ENCODE measurements around the gene SIL1. TPM values are rescaled to one million over a fixed set of nuclear protein-coding genes. Genes with fewer than 3 reads are reported as not detected.
A peak's percentile ranks its signal among the peaks of the same experiment; 100 is the strongest.

Gene SIL1
- total and polyA plus RNA-seq, 2 of the 13 experiments (the other 11 are each of a cell fraction or from before 2014, with no cell fraction given): 26.0 to 30.0 TPM

- TF ChIP-seq BHLHE40 (IDR thresholded peaks at IDR 0.05; ENCODE audit: low read length): no peak
- TF ChIP-seq HNF1B (CRISPR knock-in tag; IDR thresholded peaks at IDR 0.05): no peak
- TF ChIP-seq REL (CRISPR knock-in tag; conservative IDR thresholded peaks at IDR 0.05): no peak
- 0 out of 2 replicates have a peak, but pooled peaks have one; percentile 24 for TF ChIP-seq SOX5 (CRISPR knock-in tag; IDR thresholded peaks at IDR 0.05; ENCODE audit: borderline replicate concordance)
- no peak for TF ChIP-seq BRD4 (CRISPR knock-in tag; IDR thresholded peaks at IDR 0.05)
- TF ChIP-seq SALL1 (CRISPR knock-in tag; IDR thresholded peaks at IDR 0.05): peak; percentile 34; the same call in 1 of the 2 replicates
- TF ChIP-seq ZBTB39 (CRISPR knock-in tag; IDR thresholded peaks at IDR 0.05): no peak
- peak in 1 of 2 experiments; percentile 43; a peak in 1 of 4 replicates for TF ChIP-seq EP300 (IDR thresholded peaks at IDR 0.05; ENCODE audit: low read depth in 2 of 2, low read length in 2 of 2)
- no peak for TF ChIP-seq EP300 (CRISPR knock-in tag; IDR thresholded peaks at IDR 0.05; ENCODE audit: borderline replicate concordance)
- TF ChIP-seq RARA (CRISPR knock-in tag; IDR thresholded peaks at IDR 0.05): peak; percentile 57
- no peak for TF ChIP-seq DR1 (CRISPR knock-in tag; IDR thresholded peaks at IDR 0.05)
- peak; percentile 44; the same call in 1 of the 2 replicates for TF ChIP-seq ARID5B (CRISPR knock-in tag; IDR thresholded peaks at IDR 0.05)
- TF ChIP-seq DNMT1 (CRISPR knock-in tag; IDR thresholded peaks at IDR 0.05): no peak
- no peak for TF ChIP-seq IRX3 (CRISPR knock-in tag; IDR thresholded peaks at IDR 0.05; ENCODE audit: borderline replicate concordance, low read depth)
- TF ChIP-seq ZBTB38 (CRISPR knock-in tag; IDR thresholded peaks at IDR 0.05): no peak
- peak; percentile 42; the same call in 1 of the 2 replicates for TF ChIP-seq MIER2 (CRISPR knock-in tag; IDR thresholded peaks at IDR 0.05)
- TF ChIP-seq ELF1 (CRISPR knock-in tag; IDR thresholded peaks at IDR 0.05): no peak
- no peak for TF ChIP-seq SP4 (CRISPR knock-in tag; IDR thresholded peaks at IDR 0.05)
- TF ChIP-seq ZFP37 (CRISPR knock-in tag; IDR thresholded peaks at IDR 0.05; ENCODE audit: borderline replicate concordance): no peak
- no peak for TF ChIP-seq ATF2 (CRISPR knock-in tag; IDR thresholded peaks at IDR 0.05)
These were observed 56.5 kb downstream of the SIL1 start (continued) for GRCh38 chr5:139141446-139142204.
